ENCODE data around the gene JMY.
A peak's percentile ranks its signal among the peaks of the same experiment; 100 is the strongest.

The JMY gene

GRCh38 chr5:79235634-79236361, at the start of gene JMY:
Gene JMY, plus strand, starts transcription at chr5:79236131. Its CDS starts 520 bp downstream, at chr5:79236651.
- no peaks in the 10 kb centered on the region for H3K4me1 ChIP-seq
- H3K4me2 ChIP-seq (ENCODE audit: low read length): peak within 1 kb of the TSS; percentile 97
- TF ChIP-seq CTCF (IDR thresholded peaks at IDR 0.05): no peak
- peak within 1 kb of the TSS; percentile 81 for H3K4me3 ChIP-seq (ENCODE audit: low read depth, low read length)
- H3K36me3 ChIP-seq (ENCODE audit: control insufficient read depth, insufficient read depth, low read length): no peaks in the 10 kb centered on the region
- peak within 1 kb of the TSS; percentile 84 for H3K27ac ChIP-seq
- no peaks in the 10 kb centered on the region for H3K27me3 ChIP-seq (ENCODE audit: control insufficient read depth, insufficient read depth, low read length)
- H2AFZ ChIP-seq: peak within 1 kb of the TSS; percentile 76
- H3K9ac ChIP-seq: peak within 1 kb of the TSS; percentile 64
- H3K79me2 ChIP-seq: peaks cover 33% of the 10 kb centered on the region
- H3K9me3 ChIP-seq (ENCODE audit: control insufficient read depth, low read length): no peaks in the 10 kb centered on the region

GRCh38 chr5:79186455-79186854, 49.5 kb upstream of the JMY start:
- no peak overlapping the region for H3K4me3 ChIP-seq (ENCODE audit: low read depth, low read length)
- TF ChIP-seq CTCF (IDR thresholded peaks at IDR 0.05): no peak
- H3K27ac ChIP-seq: no peak overlapping the region

GRCh38 chr5:79189439-79190234, 46.3 kb upstream of the JMY start:
- Histone ChIP-seq H3K36me3 (ENCODE audit: control insufficient read depth, insufficient read depth, low read length) (no peaks in the 10 kb centered on the region), H3K9ac (no peak overlapping the region), H3K27me3 (ENCODE audit: control insufficient read depth, insufficient read depth, low read length) (no peaks in the 10 kb centered on the region), H3K4me2 (ENCODE audit: low read length) (peak overlapping the region; percentile 1), H3K27ac (peak overlapping the region; percentile 15), H3K9me3 (ENCODE audit: control insufficient read depth, low read length) (no peaks in the 10 kb centered on the region), H2AFZ (peak overlapping the region; percentile 13), H3K4me3 (ENCODE audit: low read depth, low read length) (no peak overlapping the region), H3K4me1 (no peaks in the 10 kb centered on the region), H3K79me2 (no peaks in the 10 kb centered on the region)
- no peak for TF ChIP-seq CTCF (IDR thresholded peaks at IDR 0.05)

More at GRCh38 chr5:79186455-79186854, 49.5 kb upstream of the JMY start:
- no peak overlapping the region for H3K4me2 ChIP-seq (ENCODE audit: low read length)
- no peak overlapping the region for H2AFZ ChIP-seq
- H3K36me3 ChIP-seq (ENCODE audit: control insufficient read depth, insufficient read depth, low read length): no peaks in the 10 kb centered on the region
- no peaks in the 10 kb centered on the region for H3K79me2 ChIP-seq
- no peaks in the 10 kb centered on the region for H3K9me3 ChIP-seq (ENCODE audit: control insufficient read depth, low read length)
- peaks cover 7% of the 10 kb centered on the region for H3K4me1 ChIP-seq
- no peaks in the 10 kb centered on the region for H3K27me3 ChIP-seq (ENCODE audit: control insufficient read depth, insufficient read depth, low read length)
- no peak overlapping the region for H3K9ac ChIP-seq

GRCh38 chr5:79190235-79190529, 45.7 kb upstream of the JMY start:
- H3K4me1 ChIP-seq: no peaks in the 10 kb centered on the region
- H3K9me3 ChIP-seq (ENCODE audit: control insufficient read depth, low read length): no peaks in the 10 kb centered on the region
- TF ChIP-seq CTCF (IDR thresholded peaks at IDR 0.05): no peak
- H3K4me3 ChIP-seq (ENCODE audit: low read depth, low read length): no peak overlapping the region
- no peaks in the 10 kb centered on the region for H3K79me2 ChIP-seq
- no peak overlapping the region for H2AFZ ChIP-seq
- no peaks in the 10 kb centered on the region for H3K27me3 ChIP-seq (ENCODE audit: control insufficient read depth, insufficient read depth, low read length)
- no peak overlapping the region for H3K9ac ChIP-seq
- no peak overlapping the region for H3K27ac ChIP-seq
- H3K36me3 ChIP-seq (ENCODE audit: control insufficient read depth, insufficient read depth, low read length): no peaks in the 10 kb centered on the region
- H3K4me2 ChIP-seq (ENCODE audit: low read length): peak overlapping the region; percentile 1
